ENCODE data around the gene OXCT1.

DNA sequence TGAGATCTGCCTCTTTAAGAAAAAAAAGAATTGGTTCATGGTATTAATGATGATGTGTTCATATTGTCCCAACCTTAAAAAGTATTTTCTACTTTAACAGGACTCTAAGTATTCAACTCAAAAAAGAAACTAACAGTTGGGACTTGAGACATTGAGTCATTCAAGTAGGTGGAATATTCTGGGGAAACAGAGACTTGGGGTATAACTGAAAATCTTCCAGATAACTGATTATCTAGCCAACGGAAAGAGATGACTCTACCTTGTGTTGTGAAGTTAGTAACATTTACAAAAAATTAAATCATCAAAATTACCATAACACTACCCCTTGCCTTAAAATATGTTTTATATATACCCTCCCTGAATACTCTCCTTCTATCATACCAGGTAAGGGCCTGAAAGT lies 19.1 kb downstream of the OXCT1 start:
- TF ChIP-seq CTCF (conservative IDR thresholded peaks at IDR 0.05 in 1 of 2, IDR thresholded peaks at IDR 0.05 in 1 of 2; ENCODE audit: extremely low read depth in 1 of 2, insufficient read depth in 1 of 2, low read depth in 1 of 2, low read length in 2 of 2) = no peak
- no peak for TF ChIP-seq EZH2 (IDR thresholded peaks at IDR 0.05; ENCODE audit: borderline replicate concordance, low read length)
